Stimulated activated naive CD8-positive, alpha-beta T cell treated with anti-CD3 and anti-CD28 coated beads, Interleukin-15, Interleukin-2, amounts not matched to agents 100 ng/mL and 50 ng/mL, for 24 hours (primary cell): ENCODE measurements around the gene PLEKHA4.
"Not testable (repeated sequence)": the region's sequence is repeated elsewhere in the genome, so short reads cannot be mapped to it uniquely, and the experiment has no call there.

ENCODE experiments used
- H3K27ac Mint-ChIP-seq: one replicate; pipeline ENCODE4 v1.8.0; 2021; ENCODE audit warnings: mild to moderate bottlenecking, mixed read lengths
- H3K27me3 Mint-ChIP-seq: one replicate; pipeline ENCODE4 v1.8.0; 2021; ENCODE audit warnings: mixed read lengths
- H3K36me3 Mint-ChIP-seq: one replicate; pipeline ENCODE4 v1.8.0; 2021; ENCODE audit warnings: low read depth, mixed read lengths
- H3K4me1 Mint-ChIP-seq: one replicate; pipeline ENCODE4 v1.8.0; 2021; ENCODE audit warnings: low read depth, mixed read lengths
- H3K4me3 Mint-ChIP-seq: one replicate; pipeline ENCODE4 v1.8.0; 2021; ENCODE audit warnings: mild to moderate bottlenecking, mixed read lengths
- H3K9me3 Mint-ChIP-seq: one replicate; pipeline ENCODE4 v1.8.0; 2021; ENCODE audit warnings: mixed read lengths

The PLEKHA4 gene

GRCh38 chr19:48899386-48899749 is 31.0 kb upstream of the PLEKHA4 start:
- peak overlapping the region; percentile 96 for H3K4me3 Mint-ChIP-seq
- H3K27ac Mint-ChIP-seq: peak overlapping the region; percentile 97
- H3K4me1 Mint-ChIP-seq: peaks cover 44% of the 10 kb centered on the region
- H3K27me3 Mint-ChIP-seq, H3K36me3 Mint-ChIP-seq, H3K9me3 Mint-ChIP-seq: not testable (repeated sequence)

- no peak overlapping the region for H3K4me3 Mint-ChIP-seq
- H3K4me1 Mint-ChIP-seq: peaks cover 39% of the 10 kb centered on the region
- no peaks in the 10 kb centered on the region for H3K36me3 Mint-ChIP-seq
- no peaks in the 10 kb centered on the region for H3K9me3 Mint-ChIP-seq
- no peak overlapping the region for H3K27ac Mint-ChIP-seq
- peaks cover 20% of the 10 kb centered on the region for H3K27me3 Mint-ChIP-seq
These were observed 28.8 kb upstream of the PLEKHA4 start for GRCh38 chr19:48897181-48897580.

GRCh38 chr19:48896191-48896720 is 27.8 kb upstream of the PLEKHA4 start:
- Mint-ChIP-seq H3K4me3 (peak overlapping the region; percentile 41), H3K27ac (peak overlapping the region; percentile 11), H3K9me3 (no peaks in the 10 kb centered on the region), H3K4me1 (peaks cover 32% of the 10 kb centered on the region), H3K36me3 (no peaks in the 10 kb centered on the region), H3K27me3 (peaks cover 28% of the 10 kb centered on the region)

- peaks cover 25% of the 10 kb centered on the region for H3K4me1 Mint-ChIP-seq
- peak overlapping the region; percentile 41 for H3K4me3 Mint-ChIP-seq
- H3K27me3 Mint-ChIP-seq: peaks cover 31% of the 10 kb centered on the region
These were observed 26.8 kb upstream of the PLEKHA4 start for GRCh38 chr19:48895226-48895625.

GRCh38 chr19:48890551-48890950 is 22.1 kb upstream of the PLEKHA4 start:
- Mint-ChIP-seq H3K4me3 (no peak overlapping the region), H3K27ac (no peak overlapping the region)

More at GRCh38 chr19:48895226-48895625, 26.8 kb upstream of the PLEKHA4 start:
- H3K36me3 Mint-ChIP-seq: no peaks in the 10 kb centered on the region
- no peaks in the 10 kb centered on the region for H3K9me3 Mint-ChIP-seq
- no peak overlapping the region for H3K27ac Mint-ChIP-seq

GRCh38 chr19:48889496-48889895 is 21.1 kb upstream of the PLEKHA4 start:
- H3K36me3 Mint-ChIP-seq, H3K4me3 Mint-ChIP-seq, H3K9me3 Mint-ChIP-seq, H3K27ac Mint-ChIP-seq, H3K4me1 Mint-ChIP-seq: not testable (repeated sequence)
- H3K27me3 Mint-ChIP-seq: peaks cover 25% of the 10 kb centered on the region

More at GRCh38 chr19:48890551-48890950, 22.1 kb upstream of the PLEKHA4 start:
- H3K9me3 Mint-ChIP-seq: no peaks in the 10 kb centered on the region
- H3K27me3 Mint-ChIP-seq: peaks cover 31% of the 10 kb centered on the region
- H3K4me1 Mint-ChIP-seq: peaks cover 5% of the 10 kb centered on the region
- H3K36me3 Mint-ChIP-seq: no peaks in the 10 kb centered on the region

GRCh38 chr19:48887861-48888612 is 19.6 kb upstream of the PLEKHA4 start:
- Mint-ChIP-seq H3K9me3 (no peaks in the 10 kb centered on the region), H3K4me1 (no peaks in the 10 kb centered on the region), H3K4me3 (no peak overlapping the region), H3K36me3 (no peaks in the 10 kb centered on the region), H3K27ac (no peak overlapping the region), H3K27me3 (peaks cover 15% of the 10 kb centered on the region)

GRCh38 chr19:48883726-48884125 is 15.3 kb upstream of the PLEKHA4 start:
- Mint-ChIP-seq H3K27ac (no peak overlapping the region), H3K9me3 (no peaks in the 10 kb centered on the region), H3K4me3 (no peak overlapping the region), H3K27me3 (no peaks in the 10 kb centered on the region), H3K4me1 (peaks cover under 1% of the 10 kb centered on the region), H3K36me3 (peaks cover 2% of the 10 kb centered on the region)

GRCh38 chr19:48881741-48882657 is 13.6 kb upstream of the PLEKHA4 start:
- no peaks in the 10 kb centered on the region for H3K9me3 Mint-ChIP-seq
- H3K4me3 Mint-ChIP-seq: no peak overlapping the region
- H3K36me3 Mint-ChIP-seq: peaks cover 18% of the 10 kb centered on the region
- H3K27ac Mint-ChIP-seq: no peak overlapping the region
- peaks cover 16% of the 10 kb centered on the region for H3K4me1 Mint-ChIP-seq
- H3K27me3 Mint-ChIP-seq: no peaks in the 10 kb centered on the region

GRCh38 chr19:48879696-48880095 is 11.3 kb upstream of the PLEKHA4 start:
- H3K36me3 Mint-ChIP-seq: peaks cover 37% of the 10 kb centered on the region
- not testable (repeated sequence) for H3K4me3 Mint-ChIP-seq, H3K27ac Mint-ChIP-seq

GRCh38 chr19:48879025-48879637 is 10.7 kb upstream of the PLEKHA4 start:
- H3K36me3 Mint-ChIP-seq: peaks cover 43% of the 10 kb centered on the region
- no peaks in the 10 kb centered on the region for H3K27me3 Mint-ChIP-seq
- no peaks in the 10 kb centered on the region for H3K9me3 Mint-ChIP-seq
- H3K27ac Mint-ChIP-seq: no peak overlapping the region
- peaks cover 41% of the 10 kb centered on the region for H3K4me1 Mint-ChIP-seq
- no peak overlapping the region for H3K4me3 Mint-ChIP-seq

More at GRCh38 chr19:48879696-48880095, 11.3 kb upstream of the PLEKHA4 start:
- peaks cover 35% of the 10 kb centered on the region for H3K4me1 Mint-ChIP-seq
- H3K9me3 Mint-ChIP-seq, H3K27me3 Mint-ChIP-seq: not testable (repeated sequence)

- no peaks in the 10 kb centered on the region for H3K27me3 Mint-ChIP-seq
- H3K27ac Mint-ChIP-seq: peak overlapping the region; percentile 19
- H3K4me3 Mint-ChIP-seq: no peak overlapping the region
- H3K36me3 Mint-ChIP-seq: peaks cover 50% of the 10 kb centered on the region
- H3K4me1 Mint-ChIP-seq: peaks cover 48% of the 10 kb centered on the region
- no peaks in the 10 kb centered on the region for H3K9me3 Mint-ChIP-seq
These were observed 10.0 kb upstream of the PLEKHA4 start for GRCh38 chr19:48878196-48879024.

- peaks cover 56% of the 10 kb centered on the region for H3K36me3 Mint-ChIP-seq
- peaks cover 53% of the 10 kb centered on the region for H3K4me1 Mint-ChIP-seq
- no peak overlapping the region for H3K4me3 Mint-ChIP-seq
- no peaks in the 10 kb centered on the region for H3K9me3 Mint-ChIP-seq
- H3K27ac Mint-ChIP-seq: no peak overlapping the region
- no peaks in the 10 kb centered on the region for H3K27me3 Mint-ChIP-seq
These were observed 9.4 kb upstream of the PLEKHA4 start for GRCh38 chr19:48877855-48878195.
